ENCODE results near the gene SNCAIP. TPM values are rescaled to one million over a fixed set of nuclear protein-coding genes. Genes with fewer than 3 reads are reported as not detected.

SNCAIP gene
- total RNA-seq, 1 experiment from 2014 or later, result 3.0 TPM

DNA sequence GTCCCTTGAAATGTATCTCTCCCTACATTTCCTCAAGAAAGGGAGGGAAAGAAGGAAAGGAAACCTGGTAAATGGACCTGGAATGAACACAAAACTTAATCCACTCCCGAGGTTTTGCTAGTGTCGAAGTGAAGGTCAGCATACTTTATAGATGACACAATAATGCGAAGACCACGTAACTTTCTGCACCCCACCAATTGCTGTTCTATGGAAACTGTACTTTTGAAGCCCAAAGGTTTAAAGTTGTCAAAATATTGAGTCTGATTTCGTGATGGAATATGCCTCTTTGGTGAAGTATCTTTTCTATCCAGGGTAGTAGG lies 103.7 kb downstream of the SNCAIP start:
- H4K20me1 ChIP-seq (ENCODE audit: control insufficient read depth, insufficient read depth, insufficient read length), result no peaks in the 10 kb centered on the region
- no peak overlapping the region for H3K56ac ChIP-seq (ENCODE audit: insufficient read length, low read depth, low read length)
- no peaks in the 10 kb centered on the region for H3K27me3 ChIP-seq (ENCODE audit: insufficient read depth, low read length)
- TF ChIP-seq, protein P1, sequence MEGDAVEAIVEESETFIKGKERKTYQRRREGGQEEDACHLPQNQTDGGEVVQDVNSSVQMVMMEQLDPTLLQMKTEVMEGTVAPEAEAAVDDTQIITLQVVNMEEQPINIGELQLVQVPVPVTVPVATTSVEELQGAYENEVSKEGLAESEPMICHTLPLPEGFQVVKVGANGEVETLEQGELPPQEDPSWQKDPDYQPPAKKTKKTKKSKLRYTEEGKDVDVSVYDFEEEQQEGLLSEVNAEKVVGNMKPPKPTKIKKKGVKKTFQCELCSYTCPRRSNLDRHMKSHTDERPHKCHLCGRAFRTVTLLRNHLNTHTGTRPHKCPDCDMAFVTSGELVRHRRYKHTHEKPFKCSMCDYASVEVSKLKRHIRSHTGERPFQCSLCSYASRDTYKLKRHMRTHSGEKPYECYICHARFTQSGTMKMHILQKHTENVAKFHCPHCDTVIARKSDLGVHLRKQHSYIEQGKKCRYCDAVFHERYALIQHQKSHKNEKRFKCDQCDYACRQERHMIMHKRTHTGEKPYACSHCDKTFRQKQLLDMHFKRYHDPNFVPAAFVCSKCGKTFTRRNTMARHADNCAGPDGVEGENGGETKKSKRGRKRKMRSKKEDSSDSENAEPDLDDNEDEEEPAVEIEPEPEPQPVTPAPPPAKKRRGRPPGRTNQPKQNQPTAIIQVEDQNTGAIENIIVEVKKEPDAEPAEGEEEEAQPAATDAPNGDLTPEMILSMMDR (conservative IDR thresholded peaks at IDR 0.05), result no peak
- no peak overlapping the region for H2BK120ac ChIP-seq (ENCODE audit: low read depth, low read length, poor library complexity, severe bottlenecking)
- H3K23me2 ChIP-seq (ENCODE audit: insufficient read length, low read depth, low read length, poor library complexity, severe bottlenecking), result no peaks in the 10 kb centered on the region
- no peak overlapping the region for H3K18ac ChIP-seq (ENCODE audit: insufficient read length, low read depth, low read length)
- Mint-ChIP-seq H3K9me3 (no peaks in the 10 kb centered on the region), H3K27me3 (ENCODE audit: low read depth) (no peaks in the 10 kb centered on the region), H3K36me3 (ENCODE audit: insufficient read depth in 1 of 3, low read depth in 3 of 3) (no peaks in the 10 kb centered on the region), H3K4me3 (no peak overlapping the region), H3K27ac (no peak overlapping the region), H3K4me1 (peaks cover 15 to 24% of the 10 kb centered on the region in 2 experiments)
- no peak overlapping the region for H4K8ac ChIP-seq (replicated peaks; ENCODE audit: insufficient read length, low read depth, low read length)
- no peak overlapping the region for H3T11ph ChIP-seq (ENCODE audit: low read length)
- H3K4me1 ChIP-seq (ENCODE audit: insufficient read depth, low read length), result no peaks in the 10 kb centered on the region
- H2BK20ac ChIP-seq (ENCODE audit: low read depth, low read length, poor library complexity, severe bottlenecking), result no peak overlapping the region
- no peaks in the 10 kb centered on the region for H3K79me1 ChIP-seq (ENCODE audit: insufficient read depth, low read depth, low read length, poor library complexity, severe bottlenecking)
- H3K9me3 ChIP-seq (ENCODE audit: control insufficient read depth, low read depth, low read length), result no peaks in the 10 kb centered on the region
- no peak overlapping the region for H3K14ac ChIP-seq (ENCODE audit: insufficient read depth, low read length)
- no peak overlapping the region for H3K4me2 ChIP-seq (ENCODE audit: insufficient read depth, insufficient read length, low read length)
- H2BK15ac ChIP-seq (ENCODE audit: low read depth, low read length), result no peak overlapping the region
- no peak overlapping the region for H4K91ac ChIP-seq (ENCODE audit: insufficient read length, low read depth, low read length)
- H3K9ac ChIP-seq (ENCODE audit: extremely low read depth, insufficient read length, low read length), result no peak overlapping the region
- H2AK5ac ChIP-seq (ENCODE audit: insufficient read length, low read length), result no peak overlapping the region
- no peaks in the 10 kb centered on the region for H3K79me2 ChIP-seq (ENCODE audit: insufficient read depth, low read length)
- WGBS (ENCODE audit: extremely low coverage, insufficient read length, low lambda C conversion rate), result no CpG with 5 or more reads among the region's 5 CpGs
- H2BK5ac ChIP-seq (ENCODE audit: insufficient read length, low read length), result no peak overlapping the region
- H3K27ac ChIP-seq (ENCODE audit: insufficient read length, low read depth, low read length), result no peak overlapping the region
- H4K5ac ChIP-seq (ENCODE audit: insufficient read length, low read depth, low read length), result no peak overlapping the region
- no peak overlapping the region for H3K23ac ChIP-seq (ENCODE audit: insufficient read length, low read depth, low read length)
- H2BK12ac ChIP-seq (ENCODE audit: insufficient read length, low read depth, low read length), result no peak overlapping the region
- H2AFZ ChIP-seq (ENCODE audit: low read length), result no peak overlapping the region
- no peak for DNase-seq
- no peak overlapping the region for H3K4ac ChIP-seq (ENCODE audit: low read depth, low read length)
